ENCODE measurements around the gene GNLY. TPM values are rescaled to one million over a fixed set of nuclear protein-coding genes. Genes with fewer than 3 reads are reported as not detected.

Gene GNLY
- total RNA-seq, 1 experiment from 2014 or later, result not detected

DNA sequence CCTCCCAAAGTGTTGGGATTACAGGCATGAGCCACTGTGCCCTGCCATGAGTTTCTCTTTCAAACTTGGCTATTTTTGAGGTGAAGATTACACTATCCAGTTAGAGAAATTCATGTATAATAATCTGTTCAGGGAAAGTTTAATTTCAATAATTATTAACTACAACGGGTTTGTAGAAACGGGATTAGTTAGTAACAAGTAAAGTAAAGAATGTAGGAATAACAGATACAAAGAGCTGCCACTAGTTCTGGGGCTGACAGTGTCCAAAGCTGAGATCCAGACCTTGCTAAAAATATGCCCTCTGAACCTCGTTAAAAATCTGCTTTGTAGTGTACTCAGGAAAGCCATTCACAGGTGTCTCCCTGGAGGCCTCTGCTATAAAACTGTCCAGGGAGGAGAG is 43.1 kb upstream of the GNLY start:
- Histone ChIP-seq H3K4me3 (ENCODE audit: low read length) (no peak overlapping the region), H3K9ac (ENCODE audit: low read length) (no peak overlapping the region), H3K4me1 (ENCODE audit: insufficient read depth, low read length) (peaks cover 30% of the 10 kb centered on the region), H4K20me1 (ENCODE audit: low read length) (no peaks in the 10 kb centered on the region; the same call in 1 of the 2 replicates), H3K9me3 (ENCODE audit: low read length) (no peaks in the 10 kb centered on the region), H3K79me2 (ENCODE audit: low read length) (no peaks in the 10 kb centered on the region), H3K36me3 (ENCODE audit: low read depth, low read length) (peaks cover 52% of the 10 kb centered on the region), H3K27ac (ENCODE audit: low read length) (no peak overlapping the region), H3F3A (ENCODE audit: low read length, unreplicated experiment) (peaks cover 3% of the 10 kb centered on the region), H2AFZ (ENCODE audit: low read length) (no peak overlapping the region), H3K4me2 (ENCODE audit: low read length) (no peak overlapping the region), H3K27me3 (ENCODE audit: low read length) (no peaks in the 10 kb centered on the region), H3K9me2 (replicated peaks; ENCODE audit: low read length) (no peaks in the 10 kb centered on the region)
- BruUV-seq (replicated peaks), result no TSS peak
- ChIA-PET POLR2A (ENCODE audit: unreplicated experiment) (no interaction called here), CTCF (no interaction called here)
- ATAC-seq (no peak), DNase-seq (no peak)
- TF ChIP-seq, protein P1, sequence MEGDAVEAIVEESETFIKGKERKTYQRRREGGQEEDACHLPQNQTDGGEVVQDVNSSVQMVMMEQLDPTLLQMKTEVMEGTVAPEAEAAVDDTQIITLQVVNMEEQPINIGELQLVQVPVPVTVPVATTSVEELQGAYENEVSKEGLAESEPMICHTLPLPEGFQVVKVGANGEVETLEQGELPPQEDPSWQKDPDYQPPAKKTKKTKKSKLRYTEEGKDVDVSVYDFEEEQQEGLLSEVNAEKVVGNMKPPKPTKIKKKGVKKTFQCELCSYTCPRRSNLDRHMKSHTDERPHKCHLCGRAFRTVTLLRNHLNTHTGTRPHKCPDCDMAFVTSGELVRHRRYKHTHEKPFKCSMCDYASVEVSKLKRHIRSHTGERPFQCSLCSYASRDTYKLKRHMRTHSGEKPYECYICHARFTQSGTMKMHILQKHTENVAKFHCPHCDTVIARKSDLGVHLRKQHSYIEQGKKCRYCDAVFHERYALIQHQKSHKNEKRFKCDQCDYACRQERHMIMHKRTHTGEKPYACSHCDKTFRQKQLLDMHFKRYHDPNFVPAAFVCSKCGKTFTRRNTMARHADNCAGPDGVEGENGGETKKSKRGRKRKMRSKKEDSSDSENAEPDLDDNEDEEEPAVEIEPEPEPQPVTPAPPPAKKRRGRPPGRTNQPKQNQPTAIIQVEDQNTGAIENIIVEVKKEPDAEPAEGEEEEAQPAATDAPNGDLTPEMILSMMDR (conservative IDR thresholded peaks at IDR 0.05; ENCODE audit: low read depth, low read length), result no peak
- TF ChIP-seq EZH2phosphoT487 (IDR thresholded peaks at IDR 0.05; ENCODE audit: borderline replicate concordance, low read length), result no peak
- no peak for TF ChIP-seq EZH2 (IDR thresholded peaks at IDR 0.05; ENCODE audit: low read length, unreplicated experiment)
- intact Hi-C loops (cut with micrococcal nuclease), result no loop called here

DNA sequence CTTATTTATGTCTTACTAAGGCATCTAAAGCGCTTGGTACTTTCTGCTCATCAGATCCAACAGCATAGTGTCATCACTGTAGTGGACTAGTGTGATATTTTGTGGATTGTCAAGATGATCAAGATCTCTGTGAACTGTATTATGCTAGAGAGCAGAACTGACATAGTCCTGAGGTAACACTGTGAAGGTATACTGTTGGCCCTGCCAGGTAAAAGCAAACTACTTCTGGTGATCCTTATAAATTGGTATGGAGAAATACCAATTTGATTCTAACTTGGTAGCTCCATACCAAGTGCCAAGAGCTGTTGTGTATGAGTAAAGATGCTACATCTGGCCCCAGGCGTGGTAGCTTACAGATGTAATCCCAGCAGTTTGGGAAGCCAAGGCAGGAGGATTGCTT is 42.1 kb upstream of the GNLY start:
- TF ChIP-seq EZH2 (IDR thresholded peaks at IDR 0.05; ENCODE audit: low read length, unreplicated experiment) (no peak), EZH2phosphoT487 (IDR thresholded peaks at IDR 0.05; ENCODE audit: borderline replicate concordance, low read length) (no peak)
- TF ChIP-seq, protein P1 (conservative IDR thresholded peaks at IDR 0.05; ENCODE audit: low read depth, low read length), result no peak
- no peak overlapping the region for H2AFZ ChIP-seq (ENCODE audit: low read length)
- DNase-seq (no peak), ATAC-seq (no peak)
- BruUV-seq (replicated peaks), result no TSS peak
- H3K4me1 ChIP-seq (ENCODE audit: insufficient read depth, low read length), result peaks cover 35% of the 10 kb centered on the region
- H3K79me2 ChIP-seq (ENCODE audit: low read length), result no peaks in the 10 kb centered on the region
- intact Hi-C loops (cut with micrococcal nuclease), result no loop called here
- H4K20me1 ChIP-seq (ENCODE audit: low read length), result no peaks in the 10 kb centered on the region; the same call in 1 of the 2 replicates
- H3K9me2 ChIP-seq (replicated peaks; ENCODE audit: low read length), result no peaks in the 10 kb centered on the region
- ChIA-PET POLR2A (ENCODE audit: unreplicated experiment) (no interaction called here), CTCF (no interaction called here)
- H3K9ac ChIP-seq (ENCODE audit: low read length), result no peak overlapping the region
- no peak overlapping the region for H3K4me3 ChIP-seq (ENCODE audit: low read length)
- no peaks in the 10 kb centered on the region for H3K27me3 ChIP-seq (ENCODE audit: low read length)
- no peak overlapping the region for H3K4me2 ChIP-seq (ENCODE audit: low read length)
- peaks cover 43% of the 10 kb centered on the region for H3K36me3 ChIP-seq (ENCODE audit: low read depth, low read length)
- no peaks in the 10 kb centered on the region for H3K9me3 ChIP-seq (ENCODE audit: low read length)
- peaks cover 3% of the 10 kb centered on the region for H3F3A ChIP-seq (ENCODE audit: low read length, unreplicated experiment)
- no peak overlapping the region for H3K27ac ChIP-seq (ENCODE audit: low read length)

DNA sequence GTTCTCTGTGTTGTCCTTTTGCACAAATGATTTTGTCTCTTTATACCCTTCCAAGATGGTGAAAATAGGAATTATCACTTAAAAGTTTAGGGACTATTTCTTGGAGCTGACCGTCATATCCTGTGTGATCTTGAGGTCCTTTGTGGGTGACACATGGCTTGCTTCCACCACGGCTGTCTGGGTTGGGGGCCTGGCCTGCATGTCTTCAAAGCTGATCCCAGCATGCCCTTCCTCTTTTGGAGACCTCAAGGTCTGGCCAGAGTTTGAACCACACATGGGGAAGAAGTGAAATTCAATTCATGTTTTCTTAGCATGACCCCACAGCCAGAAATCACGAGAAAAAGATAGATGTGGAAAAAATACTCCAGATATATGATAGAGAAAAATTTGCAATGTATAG is 40.2 kb upstream of the GNLY start:
- peaks cover 3% of the 10 kb centered on the region for H3F3A ChIP-seq (ENCODE audit: low read length, unreplicated experiment)
- no peaks in the 10 kb centered on the region for H3K9me3 ChIP-seq (ENCODE audit: low read length)
- intact Hi-C loops (cut with micrococcal nuclease), result no loop called here
- H3K27me3 ChIP-seq (ENCODE audit: low read length), result no peaks in the 10 kb centered on the region
- no peaks in the 10 kb centered on the region for H3K9me2 ChIP-seq (replicated peaks; ENCODE audit: low read length)
- H3K9ac ChIP-seq (ENCODE audit: low read length), result no peak overlapping the region
- no peak overlapping the region for H3K4me2 ChIP-seq (ENCODE audit: low read length)
- peaks cover 22% of the 10 kb centered on the region for H3K4me1 ChIP-seq (ENCODE audit: insufficient read depth, low read length)
- ATAC-seq, result no peak
- H4K20me1 ChIP-seq (ENCODE audit: low read length), result no peaks in the 10 kb centered on the region; the same call in 1 of the 2 replicates
- CTCF ChIA-PET, result no interaction called here
- no peak for DNase-seq
- H3K4me3 ChIP-seq (ENCODE audit: low read length), result no peak overlapping the region
- H3K27ac ChIP-seq (ENCODE audit: low read length), result no peak overlapping the region
- peaks cover 24% of the 10 kb centered on the region for H3K36me3 ChIP-seq (ENCODE audit: low read depth, low read length)
- POLR2A ChIA-PET (ENCODE audit: unreplicated experiment), result no interaction called here
- TF ChIP-seq EZH2phosphoT487 (IDR thresholded peaks at IDR 0.05; ENCODE audit: borderline replicate concordance, low read length), result no peak
- TF ChIP-seq, protein P1 (conservative IDR thresholded peaks at IDR 0.05; ENCODE audit: low read depth, low read length), result no peak
- BruUV-seq (replicated peaks), result no TSS peak
- H2AFZ ChIP-seq (ENCODE audit: low read length), result no peak overlapping the region
- H3K79me2 ChIP-seq (ENCODE audit: low read length), result no peaks in the 10 kb centered on the region

Measured in PC-3 (cell line).